GM12878 (cell line): ENCODE data around the gene TMC6.

Experiments
- CBX5 ChIP-seq: sonication (generic); IDR thresholded peaks from 2 replicates; pipeline ENCODE4 v1.6.1; 2016; ENCODE audit warnings: low read depth, moderate library complexity, mild to moderate bottlenecking, inconsistent platforms
- CREM ChIP-seq: IDR thresholded peaks from 2 replicates; pipeline ENCODE4 v1.6.1; 2014; ENCODE audit warnings: antibody characterized with exemption, low read depth
- HDAC2 ChIP-seq: fragments of 200-600 bp; sonication (generic); IDR thresholded peaks from 2 replicates; pipeline ENCODE4 v1.6.1; 2017
- IRF3 ChIP-seq: fragments of 450-650 bp; IDR thresholded peaks from 2 replicates; pipeline ENCODE4 v1.6.1; 2014; ENCODE audit warnings: mild to moderate bottlenecking
- KDM1A ChIP-seq: fragments of 200-600 bp; sonication (generic); IDR thresholded peaks from 2 replicates; pipeline ENCODE4 v1.6.1; 2016; ENCODE audit warnings: borderline replicate concordance
- MXI1 ChIP-seq: fragments of 150-350 bp; IDR thresholded peaks from 2 replicates; pipeline ENCODE4 v1.6.1; 2011; ENCODE audit warnings: low read depth, mild to moderate bottlenecking, inconsistent platforms, low read length, improper control_type of control experiment
- NFIC ChIP-seq: IDR thresholded peaks from 2 replicates; pipeline ENCODE4 v1.6.1; 2012; ENCODE audit warnings: low read depth, mild to moderate bottlenecking, inconsistent platforms, low read length, moderate library complexity
- NR2C2 ChIP-seq: IDR thresholded peaks from 2 replicates; pipeline ENCODE4 v1.6.1; 2011; ENCODE audit warnings: borderline replicate concordance, low read depth; ENCODE audit not compliant: control insufficient read depth, insufficient read length
- RAD21 ChIP-seq: IDR thresholded peaks from 2 replicates; pipeline ENCODE4 v1.6.1; 2011; ENCODE audit warnings: mild to moderate bottlenecking, low read depth, low read length, moderate library complexity; ENCODE audit not compliant: insufficient read depth
- TF ChIP-seq, protein P1 (sequence below), 3 experiments: IDR thresholded peaks in 2 of 3; conservative IDR thresholded peaks in 1 of 3; 2 replicates each; pipeline ENCODE4 v1.5.1; 2011; ENCODE audit warnings: low read depth in 3 of 3, low read length in 3 of 3, mild to moderate bottlenecking in 3 of 3, control low read depth in 2 of 3, moderate library complexity in 2 of 3, inconsistent platforms in 1 of 3, mixed read lengths in 1 of 3; ENCODE audit not compliant: control insufficient read depth in 2 of 3, insufficient read depth in 1 of 3; ENCODE audit errors: extremely low read depth in 1 of 3

GRCh38 chr17:78124836-78125137, 3.8 kb downstream of the TMC6 start:
- TF ChIP-seq CBX5 = no peak
- TF ChIP-seq, protein P1, sequence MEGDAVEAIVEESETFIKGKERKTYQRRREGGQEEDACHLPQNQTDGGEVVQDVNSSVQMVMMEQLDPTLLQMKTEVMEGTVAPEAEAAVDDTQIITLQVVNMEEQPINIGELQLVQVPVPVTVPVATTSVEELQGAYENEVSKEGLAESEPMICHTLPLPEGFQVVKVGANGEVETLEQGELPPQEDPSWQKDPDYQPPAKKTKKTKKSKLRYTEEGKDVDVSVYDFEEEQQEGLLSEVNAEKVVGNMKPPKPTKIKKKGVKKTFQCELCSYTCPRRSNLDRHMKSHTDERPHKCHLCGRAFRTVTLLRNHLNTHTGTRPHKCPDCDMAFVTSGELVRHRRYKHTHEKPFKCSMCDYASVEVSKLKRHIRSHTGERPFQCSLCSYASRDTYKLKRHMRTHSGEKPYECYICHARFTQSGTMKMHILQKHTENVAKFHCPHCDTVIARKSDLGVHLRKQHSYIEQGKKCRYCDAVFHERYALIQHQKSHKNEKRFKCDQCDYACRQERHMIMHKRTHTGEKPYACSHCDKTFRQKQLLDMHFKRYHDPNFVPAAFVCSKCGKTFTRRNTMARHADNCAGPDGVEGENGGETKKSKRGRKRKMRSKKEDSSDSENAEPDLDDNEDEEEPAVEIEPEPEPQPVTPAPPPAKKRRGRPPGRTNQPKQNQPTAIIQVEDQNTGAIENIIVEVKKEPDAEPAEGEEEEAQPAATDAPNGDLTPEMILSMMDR (IDR thresholded peaks at IDR 0.05 in 2 of 3, conservative IDR thresholded peaks at IDR 0.05 in 1 of 3; ENCODE audit: control insufficient read depth in 2 of 3, extremely low read depth in 1 of 3, insufficient read depth in 1 of 3, low read depth in 3 of 3, low read length in 3 of 3) = no peak
- TF ChIP-seq RAD21 = no peak
- TF ChIP-seq MXI1 = peak; percentile 27; the same call in 1 of the 2 replicates
- no peak for TF ChIP-seq HDAC2
- no peak for TF ChIP-seq NR2C2
- TF ChIP-seq KDM1A = no peak
- no peak for TF ChIP-seq NFIC
- no peak for TF ChIP-seq IRF3
- no peak for TF ChIP-seq CREM
